ENCODE results near the gene PRKCZ. TPM values are rescaled to one million over a fixed set of nuclear protein-coding genes. Genes with fewer than 3 reads are reported as not detected.
A peak's percentile ranks its signal among the peaks of the same experiment; 100 is the strongest.

Gene PRKCZ
- total RNA-seq, 1 experiment from 2014 or later: 96.8 TPM

- in situ Hi-C loops (cut with HindIII; ENCODE audit: low sequenced_read_pairs): no loop called here
- DNase-seq (ENCODE audit: low spot score): no peak
Observed at GRCh38 chr1:2055911-2056575, 5.8 kb downstream of the PRKCZ start.

- in situ Hi-C loops (cut with HindIII; ENCODE audit: low sequenced_read_pairs): no loop called here
- no peak for DNase-seq (ENCODE audit: low spot score)
Observed at GRCh38 chr1:2056955-2057590, 6.9 kb downstream of the PRKCZ start.

- in situ Hi-C loops (cut with HindIII; ENCODE audit: low sequenced_read_pairs): no loop called here
- DNase-seq (ENCODE audit: low spot score): no peak
Observed at GRCh38 chr1:2059290-2059953, 9.2 kb downstream of the PRKCZ start.

- peak; percentile 65 for DNase-seq (ENCODE audit: low spot score)
- in situ Hi-C loops (cut with HindIII; ENCODE audit: low sequenced_read_pairs): no loop called here
Observed at GRCh38 chr1:2060072-2060471, 9.9 kb downstream of the PRKCZ start.

- no peak for DNase-seq (ENCODE audit: low spot score)
- in situ Hi-C loops (cut with HindIII; ENCODE audit: low sequenced_read_pairs): no loop called here
Observed at GRCh38 chr1:2060535-2060934, 10.3 kb downstream of the PRKCZ start.

GRCh38 chr1:2061065-2061778, 11.0 kb downstream of the PRKCZ start:
- DNase-seq (ENCODE audit: low spot score): no peak
- in situ Hi-C loops (cut with HindIII; ENCODE audit: low sequenced_read_pairs): no loop called here

GRCh38 chr1:2065699-2066098, 15.5 kb downstream of the PRKCZ start:
- no peak for DNase-seq (ENCODE audit: low spot score)
- in situ Hi-C loops (cut with HindIII; ENCODE audit: low sequenced_read_pairs): no loop called here

- in situ Hi-C loops (cut with HindIII; ENCODE audit: low sequenced_read_pairs): no loop called here
- no peak for DNase-seq (ENCODE audit: low spot score)
Observed at GRCh38 chr1:2067393-2067792, 17.2 kb downstream of the PRKCZ start.

GRCh38 chr1:2067981-2068380, 17.8 kb downstream of the PRKCZ start:
- in situ Hi-C loops (cut with HindIII; ENCODE audit: low sequenced_read_pairs): no loop called here
- DNase-seq (ENCODE audit: low spot score): no peak

GRCh38 chr1:2068951-2069350, 18.7 kb downstream of the PRKCZ start:
- no peak for DNase-seq (ENCODE audit: low spot score)
- in situ Hi-C loops (cut with HindIII; ENCODE audit: low sequenced_read_pairs): no loop called here

- peak; percentile 19 for DNase-seq (ENCODE audit: low spot score)
- in situ Hi-C loops (cut with HindIII; ENCODE audit: low sequenced_read_pairs): no loop called here
Observed at GRCh38 chr1:2070016-2070415, 19.8 kb downstream of the PRKCZ start.

- DNase-seq (ENCODE audit: low spot score): no peak
- in situ Hi-C loops (cut with HindIII; ENCODE audit: low sequenced_read_pairs): no loop called here
Observed at GRCh38 chr1:2070800-2071530, 20.8 kb downstream of the PRKCZ start.

GRCh38 chr1:2072109-2072806, 22.0 kb downstream of the PRKCZ start:
- DNase-seq (ENCODE audit: low spot score): no peak
- in situ Hi-C loops (cut with HindIII; ENCODE audit: low sequenced_read_pairs): no loop called here

- in situ Hi-C loops (cut with HindIII; ENCODE audit: low sequenced_read_pairs): no loop called here
- DNase-seq (ENCODE audit: low spot score): no peak
Observed at GRCh38 chr1:2072891-2073290, 22.7 kb downstream of the PRKCZ start.

- peak; percentile 94 for DNase-seq (ENCODE audit: low spot score)
- in situ Hi-C loops (cut with HindIII; ENCODE audit: low sequenced_read_pairs): no loop called here
Observed at GRCh38 chr1:2073382-2074230, 23.4 kb downstream of the PRKCZ start.

- DNase-seq (ENCODE audit: low spot score): no peak
- in situ Hi-C loops (cut with HindIII; ENCODE audit: low sequenced_read_pairs): no loop called here
Observed at GRCh38 chr1:2074396-2074795, 24.2 kb downstream of the PRKCZ start.

- in situ Hi-C loops (cut with HindIII; ENCODE audit: low sequenced_read_pairs): no loop called here
- DNase-seq (ENCODE audit: low spot score): peak; percentile 58
Observed at GRCh38 chr1:2074944-2075740, 24.9 kb downstream of the PRKCZ start.
